OCI-M2 (cell line): ENCODE measurements around the gene TSN.
A peak's percentile ranks its signal among the peaks of the same experiment; 100 is the strongest.

Experiments used
- DNase-seq: peaks from one replicate; lab custom pipeline; 2025; ENCODE audit not compliant: unreplicated experiment; lab: John Stamatoyannopoulos, UW

The TSN gene

DNA sequence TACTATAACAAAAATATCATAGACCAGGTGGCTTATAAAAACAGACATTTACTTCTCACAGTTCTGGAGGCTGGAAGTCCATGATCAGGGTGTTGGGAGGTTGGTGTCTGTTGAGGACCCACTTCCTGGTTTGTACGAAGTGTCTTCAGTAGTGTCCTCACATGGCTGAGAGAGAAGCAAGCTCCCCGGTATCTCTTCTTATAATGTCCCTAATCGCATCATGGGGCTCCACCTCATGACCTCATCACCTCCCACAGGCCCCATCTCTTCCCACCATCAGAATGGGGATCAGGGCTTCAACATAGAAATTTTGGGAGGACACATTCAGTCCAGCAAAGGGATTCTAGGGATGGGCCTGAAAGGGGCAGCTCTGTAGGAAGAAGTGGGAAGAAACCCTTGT, 14.0 kb upstream of the TSN start:
- DNase-seq: no peak

DNA sequence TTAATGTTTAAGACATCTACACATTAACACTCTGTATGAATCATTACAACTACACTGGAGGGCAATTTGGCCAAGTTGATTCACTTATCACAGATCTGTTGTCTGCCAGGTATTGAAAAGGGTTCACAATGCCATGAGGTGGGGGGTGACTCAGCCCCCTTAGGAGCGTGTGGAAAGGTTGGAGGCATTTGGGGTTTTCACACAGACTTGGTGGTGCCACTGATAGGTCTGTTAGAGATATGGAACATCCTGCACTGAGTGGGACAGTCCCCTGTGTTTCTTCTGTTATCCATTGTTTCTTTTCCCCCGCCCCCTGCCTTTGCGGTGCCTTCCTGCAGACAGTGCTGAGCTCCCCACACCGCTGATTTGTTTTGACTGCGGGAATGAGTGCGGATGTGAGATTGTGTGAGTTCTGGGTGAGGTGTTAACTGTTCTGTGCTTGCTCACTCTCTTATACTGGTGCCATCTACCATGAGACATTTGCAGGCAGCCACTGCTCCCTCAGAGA, 9.3 kb upstream of the TSN start:
- DNase-seq: peak; percentile 13

DNA sequence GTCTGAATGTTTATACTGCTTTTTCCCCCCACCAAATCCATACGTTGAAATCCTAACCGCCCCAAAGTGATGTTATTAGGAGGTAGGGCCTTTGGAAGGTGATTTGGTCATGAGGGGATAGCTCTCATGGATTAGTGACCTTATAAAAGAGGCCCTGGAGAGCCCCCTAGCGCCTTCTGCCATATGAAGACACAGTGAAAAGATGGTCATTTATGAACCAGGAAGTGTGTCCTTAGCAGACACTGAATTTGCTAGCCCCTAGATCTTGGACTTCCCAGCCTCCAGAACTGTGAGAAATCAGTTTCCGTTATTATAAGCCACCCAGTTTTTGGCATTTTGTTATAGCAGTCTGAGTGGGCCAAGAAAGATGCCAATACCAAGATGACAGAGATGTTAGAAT, 7.2 kb upstream of the TSN start:
- no peak for DNase-seq

DNA sequence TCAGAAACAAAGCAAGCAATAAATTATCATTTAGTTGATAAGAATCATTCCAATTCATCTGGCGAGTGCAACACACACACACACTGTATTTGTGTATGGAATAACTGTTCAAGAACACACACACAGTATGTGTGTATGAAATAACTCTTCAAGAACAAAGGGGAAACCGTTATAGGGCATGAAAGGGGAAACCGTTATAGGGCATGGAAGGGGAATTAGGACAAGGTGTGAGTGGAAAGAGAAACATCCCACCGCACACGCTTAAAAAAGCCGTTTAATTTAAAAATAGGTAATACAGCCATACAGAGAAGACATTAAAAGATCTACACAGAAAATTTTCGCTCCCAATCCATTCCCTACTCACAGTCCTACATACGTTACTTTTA, 607 bp upstream of the TSN start:
- DNase-seq: no peak

DNA sequence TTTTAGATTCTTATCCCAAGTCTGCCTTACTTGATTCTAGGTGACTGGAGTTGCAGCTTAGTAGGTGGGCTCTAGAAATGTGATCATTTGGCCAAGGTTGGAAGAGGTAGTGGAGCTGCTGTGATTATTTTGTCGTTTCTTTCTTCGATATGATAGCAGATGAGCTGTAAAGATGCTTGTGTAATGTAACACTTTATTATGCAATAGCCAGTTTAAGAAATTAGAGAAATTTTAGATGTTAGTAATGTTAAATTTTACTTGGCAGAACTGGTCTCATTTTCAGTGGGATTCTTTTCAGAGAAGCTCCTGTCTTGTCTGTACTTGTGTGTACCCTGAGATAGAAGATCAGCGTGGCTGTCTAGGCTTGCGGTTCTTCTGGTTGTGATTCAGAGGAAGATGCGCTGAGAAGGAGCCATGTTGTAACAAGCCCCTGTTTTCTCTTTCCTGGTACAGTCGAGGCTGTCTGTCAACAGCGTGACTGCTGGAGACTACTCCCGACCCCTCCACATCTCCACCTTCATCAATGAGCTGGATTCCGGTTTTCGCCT, 9.3 kb downstream of the TSN start:
- no peak for DNase-seq

DNA sequence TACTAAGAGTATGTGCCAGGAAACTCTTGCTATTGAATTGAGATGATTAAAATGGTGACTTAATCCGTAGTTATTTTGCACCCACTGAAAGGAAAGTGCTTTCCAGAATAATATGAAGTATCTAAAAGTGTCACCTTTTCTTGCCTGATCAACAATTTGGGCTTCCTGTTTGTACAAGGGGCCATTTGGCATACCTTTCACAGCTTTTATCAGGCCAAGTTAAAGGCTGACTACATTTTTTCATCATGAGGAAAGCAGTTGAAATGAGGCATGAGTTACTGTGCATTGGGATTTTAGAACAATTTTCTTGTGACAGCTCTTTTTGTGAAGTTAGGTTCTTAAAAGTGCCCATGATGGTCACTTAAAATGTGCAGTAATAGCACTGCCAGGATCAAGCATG, 11.2 kb downstream of the TSN start:
- no peak for DNase-seq

DNA sequence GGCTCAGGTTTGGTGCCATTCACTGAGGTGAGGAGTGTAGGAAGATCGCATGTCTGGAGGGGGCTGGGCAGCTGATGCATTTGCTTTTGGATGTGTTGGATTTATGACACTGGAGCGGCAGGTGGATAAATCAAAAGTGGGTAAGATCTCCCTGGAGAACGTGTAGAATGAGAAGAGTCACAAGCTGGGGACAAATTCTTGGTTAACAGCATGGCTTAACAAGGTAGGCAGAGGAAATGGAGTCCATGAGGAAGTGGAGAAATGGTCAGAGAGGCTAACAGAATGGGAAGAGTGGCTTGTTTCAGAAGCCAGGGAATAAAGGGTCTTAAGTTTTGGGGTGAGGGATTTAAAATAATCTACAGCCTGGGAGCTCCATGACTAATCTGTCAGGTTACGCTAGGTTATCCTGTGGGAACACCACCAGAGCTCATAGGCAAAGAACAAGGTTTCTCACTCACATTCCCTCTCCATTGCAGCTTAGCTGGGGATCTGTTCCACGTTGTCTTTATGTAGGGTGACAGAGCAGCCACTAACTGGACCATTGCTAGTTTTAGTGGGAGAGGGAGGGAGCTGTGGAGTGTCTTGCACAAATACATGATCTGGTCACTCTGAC, 12.8 kb downstream of the TSN start:
- DNase-seq: no peak

DNA sequence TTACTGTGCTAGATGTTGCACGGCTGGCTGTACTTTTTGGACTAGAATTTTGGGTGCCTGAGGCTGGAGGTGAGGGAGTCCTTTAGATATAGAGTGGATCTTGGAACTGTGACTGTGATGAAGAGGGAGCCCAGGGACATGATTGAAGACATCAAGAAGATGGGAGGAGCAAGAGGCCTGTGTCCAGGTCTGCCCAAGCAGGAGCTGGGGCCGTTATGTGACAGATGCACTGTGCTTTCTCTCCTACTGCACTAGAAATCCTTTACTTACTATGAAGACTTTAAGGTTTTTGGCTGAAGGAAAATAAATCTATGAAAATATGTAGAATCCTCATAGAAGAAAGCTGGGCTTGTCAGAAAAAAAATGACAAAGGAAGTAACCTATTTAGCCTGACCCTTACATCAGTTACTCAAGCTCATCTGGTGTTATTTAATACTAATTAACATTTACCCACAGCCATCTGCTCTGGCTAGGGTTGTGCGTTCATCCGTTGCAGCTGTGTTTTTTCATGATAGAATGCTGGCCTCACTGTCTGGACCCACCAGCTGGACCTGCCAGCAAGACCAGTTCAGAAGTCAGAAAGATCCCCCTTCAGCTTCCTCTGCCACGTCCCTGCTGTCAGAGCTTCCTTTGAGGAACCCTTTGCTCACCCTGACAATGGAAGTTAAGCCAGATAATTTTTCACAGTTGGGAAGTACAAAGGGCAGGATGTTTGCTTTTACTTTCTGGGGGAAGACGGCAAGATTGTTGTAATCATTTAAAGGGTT, 16.7 kb downstream of the TSN start:
- no peak for DNase-seq

DNA sequence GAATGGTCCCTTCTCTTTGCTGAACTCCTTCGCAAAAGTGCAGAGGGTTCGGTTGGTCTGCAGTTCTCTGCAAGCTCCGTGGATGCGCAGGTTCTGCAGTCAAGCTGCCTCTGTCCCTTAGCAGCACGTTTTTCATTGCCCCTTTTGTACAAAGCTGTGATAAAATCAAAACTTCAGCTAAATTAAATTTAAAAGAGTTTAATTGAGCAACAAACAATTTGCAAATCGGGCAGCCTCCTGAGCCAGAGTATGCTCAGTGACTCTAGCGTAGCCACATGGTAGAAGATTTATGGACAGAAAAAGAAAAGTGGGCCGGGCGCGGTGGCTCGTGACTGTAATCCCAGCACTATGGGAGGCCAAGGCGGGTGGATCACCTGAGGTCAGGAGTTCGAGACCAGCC, 18.8 kb downstream of the TSN start:
- DNase-seq: no peak

DNA sequence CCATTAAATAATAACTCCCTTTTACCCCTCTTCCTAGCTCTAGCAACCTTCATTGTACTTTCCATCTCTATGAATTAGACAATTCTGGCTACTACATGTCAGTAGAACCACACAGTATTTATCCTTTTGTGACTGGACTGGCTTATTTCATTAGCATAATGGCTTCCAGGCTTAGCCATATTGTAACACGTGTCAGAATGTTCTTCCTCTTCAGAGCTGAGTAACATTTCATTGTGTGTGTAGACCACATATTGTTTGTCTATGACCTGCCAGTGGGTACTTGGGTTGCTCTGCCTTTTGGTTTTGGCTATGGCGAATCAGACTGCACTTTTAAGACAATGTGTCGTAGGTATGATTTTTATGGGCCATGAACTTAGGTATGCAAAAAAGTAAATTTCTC, 20.9 kb downstream of the TSN start:
- no peak for DNase-seq

DNA sequence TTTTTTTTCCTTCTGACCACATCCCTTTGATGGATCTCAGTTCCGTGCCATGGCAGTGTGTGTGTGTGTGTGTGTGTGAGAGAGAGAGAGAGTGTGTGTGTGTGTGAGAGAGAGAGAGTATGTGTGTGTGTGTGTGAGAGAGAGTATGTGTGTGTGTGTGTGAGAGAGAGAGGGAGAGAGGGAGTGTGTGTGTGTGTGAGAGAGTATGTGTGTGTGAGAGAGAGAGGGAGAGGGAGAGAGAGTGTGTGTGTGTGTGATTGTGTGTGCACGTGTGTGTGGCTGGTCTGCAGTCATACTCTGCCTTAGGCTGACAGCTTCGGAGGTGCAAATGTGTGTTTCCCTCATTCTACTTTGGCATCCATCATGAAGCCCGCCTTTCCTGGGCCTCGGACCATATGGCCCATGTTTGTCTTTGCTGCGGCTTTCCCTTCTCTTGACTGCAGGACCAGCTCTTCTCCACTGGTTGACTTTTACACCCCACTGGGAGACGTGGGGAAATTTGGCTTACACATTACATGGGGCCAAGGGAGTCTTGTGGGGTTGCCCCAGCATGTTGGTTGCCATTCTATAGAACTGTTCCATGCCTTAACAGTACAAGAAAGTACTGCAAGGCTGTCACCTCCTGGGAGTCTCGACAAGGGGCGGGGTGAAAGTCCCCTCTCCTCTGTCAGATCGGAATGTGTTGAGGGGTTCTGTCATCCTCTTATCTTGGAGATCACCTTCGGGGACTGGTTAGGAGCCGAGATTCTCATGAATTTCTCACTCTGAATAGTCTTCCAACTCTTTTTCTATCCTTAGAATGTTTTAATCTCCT, 21.6 kb downstream of the TSN start:
- DNase-seq: no peak

DNA sequence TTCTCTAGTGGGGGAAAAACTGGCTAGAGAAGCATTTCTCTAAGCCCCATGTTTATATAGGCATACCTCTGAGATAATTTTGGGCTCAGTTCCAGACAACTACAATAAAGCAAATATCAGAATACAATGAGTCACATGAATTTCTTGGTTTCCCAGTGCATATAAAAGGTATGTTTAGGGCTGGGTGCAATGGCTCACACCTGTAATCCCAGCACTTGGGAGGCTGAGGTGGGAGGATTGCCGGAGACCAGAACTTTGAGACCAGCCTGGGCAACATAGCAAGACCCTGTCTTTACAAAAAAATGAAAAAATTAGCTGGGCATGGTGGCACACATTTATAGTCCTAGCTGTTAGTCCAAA, 22.2 kb downstream of the TSN start:
- no peak for DNase-seq

DNA sequence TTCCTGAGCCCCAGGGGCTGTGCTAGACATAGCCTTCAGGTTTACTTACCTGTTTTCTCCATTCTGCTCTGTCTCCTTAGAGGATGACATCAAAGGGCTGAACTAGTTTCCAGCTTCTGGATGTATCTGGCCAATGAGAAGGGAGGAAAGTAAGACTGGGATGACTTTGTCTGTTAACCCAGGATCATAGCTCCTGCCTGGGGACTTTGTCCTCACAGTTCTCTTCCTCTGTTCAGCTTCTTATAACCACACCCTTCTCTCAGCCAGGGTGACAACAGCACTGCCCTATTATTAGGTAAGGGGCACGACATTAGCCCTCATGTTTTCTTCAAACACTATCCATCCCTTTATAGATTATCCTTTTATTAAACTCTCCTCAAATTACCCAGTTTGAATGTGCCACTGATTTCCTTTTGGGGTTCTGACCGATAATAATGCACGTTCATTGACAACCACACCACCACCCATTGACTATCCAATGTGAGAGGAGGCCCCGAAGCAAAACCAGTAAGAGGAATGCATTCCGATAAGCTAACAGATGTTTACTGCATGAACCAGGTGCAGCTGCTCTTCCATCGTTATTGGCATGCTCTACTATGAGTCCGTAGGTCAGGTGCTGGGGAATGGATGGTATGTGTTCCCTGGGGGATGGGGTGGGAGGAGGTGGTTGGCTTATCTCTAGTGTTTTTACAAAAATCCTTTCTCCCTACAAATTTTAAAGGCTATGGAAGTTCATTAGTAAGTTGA, 23.5 kb downstream of the TSN start:
- DNase-seq: no peak

DNA sequence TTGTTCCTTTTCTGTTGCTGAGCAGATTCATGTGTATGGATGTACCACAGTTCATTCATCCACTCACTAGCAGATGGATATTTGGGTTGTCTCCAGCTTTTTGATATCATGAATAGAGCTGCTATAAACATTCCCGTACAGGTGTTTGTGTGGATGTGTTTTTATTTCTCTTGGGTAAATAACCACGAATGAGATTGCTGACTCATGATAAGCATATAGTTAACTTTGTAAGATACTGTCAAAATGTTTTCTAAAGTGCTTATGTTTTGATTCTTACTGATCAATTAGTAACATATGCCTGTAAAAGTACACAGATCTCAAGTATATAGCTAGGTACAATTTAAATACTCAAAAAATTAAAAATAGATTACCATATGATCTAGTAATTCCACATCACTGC, 27.7 kb downstream of the TSN start:
- DNase-seq: no peak

DNA sequence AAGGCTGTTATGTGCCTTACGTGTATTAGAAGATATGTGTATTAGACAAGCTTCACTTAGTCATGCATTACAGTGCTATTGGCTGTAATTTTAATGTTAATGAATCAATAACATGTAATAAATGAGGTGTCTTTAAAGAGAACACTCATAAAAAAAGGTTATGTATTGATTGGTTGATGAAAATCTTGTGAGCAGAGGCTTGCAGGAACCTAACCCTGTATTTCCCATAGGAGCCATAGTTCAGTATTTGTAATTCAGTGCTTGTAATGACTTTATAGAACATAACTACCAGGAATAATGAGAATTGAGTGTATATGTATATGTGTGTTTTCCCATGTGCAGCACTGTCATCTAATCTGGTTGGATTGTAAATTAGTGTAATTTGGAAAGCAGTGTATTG, 33.2 kb downstream of the TSN start:
- DNase-seq: no peak

DNA sequence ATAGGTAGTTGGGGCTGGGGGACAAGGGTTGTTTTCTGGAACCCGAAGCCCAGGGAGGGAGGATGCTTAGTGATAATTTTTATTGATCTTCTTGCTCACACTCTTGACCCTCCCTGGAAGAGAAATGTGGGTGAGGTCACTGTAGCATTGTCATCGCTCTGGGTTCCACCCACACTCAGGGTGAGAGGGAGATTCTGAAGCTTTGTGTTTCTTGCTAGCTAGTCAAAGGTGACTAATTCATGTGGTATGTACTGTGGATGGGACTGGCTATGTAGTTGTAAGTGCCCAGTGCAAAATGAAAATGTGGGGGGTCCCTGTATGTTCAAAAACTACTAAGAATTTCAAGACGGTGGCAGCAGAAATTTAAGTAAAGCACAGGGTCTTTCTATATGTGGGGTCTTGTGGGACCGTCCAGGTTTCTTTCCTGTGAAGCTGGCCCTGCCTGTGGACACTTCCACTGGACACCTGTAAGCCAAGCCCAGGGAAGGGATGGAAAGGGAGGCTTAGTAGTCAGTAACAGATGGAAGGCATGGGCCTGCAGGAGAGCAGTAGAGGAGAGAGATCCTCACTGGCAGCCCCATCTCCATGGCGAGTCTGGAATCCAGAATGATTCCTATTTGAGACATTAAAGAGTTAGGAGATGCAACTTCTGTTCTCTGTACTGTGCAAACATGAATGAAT, 35.0 kb downstream of the TSN start:
- DNase-seq: no peak

DNA sequence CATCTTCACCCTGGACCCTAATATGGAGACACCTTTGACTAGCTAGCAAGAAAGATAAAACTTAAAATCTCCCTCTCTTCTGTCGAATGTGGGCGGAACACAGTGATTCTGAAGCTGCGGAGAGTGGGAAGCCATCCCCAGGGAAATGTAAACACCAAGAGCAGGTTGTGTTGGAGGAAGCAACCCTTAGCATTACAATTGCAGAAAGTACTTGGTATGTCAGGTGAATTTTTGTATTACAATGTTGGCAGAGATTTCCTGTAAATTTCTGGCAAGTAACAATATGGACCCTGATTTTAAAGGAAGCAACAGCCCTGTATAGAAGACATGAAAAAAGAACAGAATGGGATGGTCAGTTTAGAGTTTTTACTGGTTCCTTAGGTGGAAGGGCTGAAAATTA, 35.8 kb downstream of the TSN start:
- DNase-seq: no peak

DNA sequence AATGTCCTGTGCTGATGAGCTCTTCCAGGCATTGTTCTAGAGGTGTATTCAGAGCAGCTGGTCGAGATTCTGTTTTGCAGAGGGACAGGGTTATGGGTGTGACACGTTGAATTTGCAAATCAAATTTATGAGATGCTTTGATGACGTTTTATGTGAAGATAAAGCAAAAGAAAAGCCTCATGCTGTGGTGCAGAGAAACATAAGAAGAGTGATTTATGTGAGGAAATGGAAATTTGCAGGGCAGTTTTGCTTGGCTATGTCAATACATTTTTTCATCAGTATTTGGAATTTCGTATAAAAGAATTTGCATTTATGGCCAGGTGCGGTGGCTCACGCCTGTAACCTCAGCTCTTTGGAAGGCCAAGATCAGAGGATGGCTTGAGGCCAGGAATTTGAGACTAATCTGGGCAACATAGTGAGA, 36.4 kb downstream of the TSN start:
- no peak for DNase-seq

DNA sequence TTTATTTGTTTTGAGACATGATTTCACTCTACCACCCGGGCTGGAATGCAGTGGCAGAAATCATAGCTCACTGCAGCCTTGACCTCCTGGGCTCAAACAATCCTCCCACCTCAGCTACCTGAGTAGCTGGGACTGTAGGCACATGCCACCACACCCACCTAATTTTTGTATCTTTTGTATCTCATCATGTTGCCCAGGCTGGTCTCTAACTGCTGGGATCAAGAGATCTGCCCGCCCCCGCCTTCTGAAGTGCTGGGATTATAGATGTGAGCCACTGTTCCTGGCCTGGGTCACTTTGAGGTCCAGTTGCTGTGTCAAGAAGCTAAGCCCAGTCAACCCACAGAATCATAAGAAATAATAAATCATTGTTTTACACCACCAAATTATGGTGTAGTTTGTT, 38.4 kb downstream of the TSN start:
- no peak for DNase-seq

DNA sequence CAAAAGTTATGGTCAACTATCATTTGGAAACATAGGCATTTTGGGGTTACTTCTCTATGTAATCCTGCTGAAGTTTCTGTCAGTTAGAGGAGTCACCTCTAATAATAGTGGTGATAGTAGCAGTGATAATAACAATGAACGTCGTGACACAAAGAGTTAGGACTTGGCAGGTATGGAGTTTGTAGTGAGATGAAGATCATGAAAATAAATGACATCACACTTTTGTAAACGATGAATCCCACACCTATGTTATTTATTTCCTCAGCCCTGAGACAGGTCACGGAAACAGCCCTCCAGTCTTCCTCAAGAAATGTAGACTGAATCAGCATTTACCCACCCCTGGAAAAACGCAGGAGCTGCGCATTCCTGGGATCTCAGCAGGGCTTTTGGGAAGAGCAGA, 38.8 kb downstream of the TSN start:
- DNase-seq: no peak

DNA sequence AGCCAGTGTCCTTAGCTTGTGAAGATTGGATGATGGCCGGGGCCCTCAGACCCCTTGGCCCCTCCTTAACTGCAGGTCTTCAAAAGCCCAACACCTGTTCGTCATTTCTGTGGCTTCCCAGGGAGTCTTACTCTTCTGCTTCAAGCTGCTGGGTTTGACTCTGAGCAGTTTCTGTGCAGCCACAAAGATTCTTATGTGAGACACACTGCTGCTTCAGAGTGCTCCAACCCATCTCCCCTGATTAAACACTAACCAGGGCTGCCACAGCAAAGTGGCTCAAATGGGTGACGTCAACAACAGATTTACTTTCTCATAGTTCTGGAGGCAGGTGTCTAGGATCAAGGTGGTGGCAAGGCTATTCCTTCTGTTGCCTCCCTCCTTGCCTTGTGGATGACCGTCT, 40.8 kb downstream of the TSN start:
- no peak for DNase-seq
